Activated naive CD8-positive, alpha-beta T cell (primary cell): Measurements from ENCODE around the gene LOXL1.

Experiments
- H3K27ac Mint-ChIP-seq: one replicate; pipeline ENCODE4 v1.8.0; 2021; ENCODE audit warnings: mixed read lengths
- H3K27me3 Mint-ChIP-seq: one replicate; pipeline ENCODE4 v1.8.0; 2021; ENCODE audit warnings: mixed read lengths
- H3K36me3 Mint-ChIP-seq: one replicate; pipeline ENCODE4 v1.8.0; 2021; ENCODE audit warnings: mixed read lengths
- H3K4me1 Mint-ChIP-seq: one replicate; pipeline ENCODE4 v1.8.0; 2021; ENCODE audit warnings: low read depth, mixed read lengths
- H3K4me3 Mint-ChIP-seq: one replicate; pipeline ENCODE4 v1.8.0; 2021; ENCODE audit warnings: mild to moderate bottlenecking, mixed read lengths
- H3K9me3 Mint-ChIP-seq: one replicate; pipeline ENCODE4 v1.8.0; 2021; ENCODE audit warnings: low read depth, mixed read lengths

LOXL1 gene

GRCh38 chr15:73926219-73927002 is at the start of gene LOXL1:
Gene LOXL1, plus strand, starts transcription at chr15:73926462. Its CDS starts 322 bp downstream, at chr15:73926784.
- Mint-ChIP-seq H3K27me3 (no peaks in the 10 kb centered on the region), H3K36me3 (no peaks in the 10 kb centered on the region), H3K4me1 (peaks cover 37% of the 10 kb centered on the region), H3K27ac (no peak within 1 kb of the TSS), H3K4me3 (peak within 1 kb of the TSS; percentile 72), H3K9me3 (no peaks in the 10 kb centered on the region)

- Mint-ChIP-seq H3K4me1 (no peaks in the 10 kb centered on the region), H3K27ac (no peak overlapping the region), H3K4me3 (no peak overlapping the region), H3K27me3 (peaks cover 13% of the 10 kb centered on the region), H3K9me3 (no peaks in the 10 kb centered on the region), H3K36me3 (no peaks in the 10 kb centered on the region)
These were observed 46.8 kb upstream of the LOXL1 start for GRCh38 chr15:73879426-73879825.

- H3K9me3 Mint-ChIP-seq: no peaks in the 10 kb centered on the region
- H3K36me3 Mint-ChIP-seq: no peaks in the 10 kb centered on the region
- H3K27ac Mint-ChIP-seq: no peak overlapping the region
- H3K27me3 Mint-ChIP-seq: peaks cover 10% of the 10 kb centered on the region
- no peaks in the 10 kb centered on the region for H3K4me1 Mint-ChIP-seq
- no peak overlapping the region for H3K4me3 Mint-ChIP-seq
These were observed 44.5 kb upstream of the LOXL1 start for GRCh38 chr15:73881579-73882320.

- Mint-ChIP-seq H3K36me3 (no peaks in the 10 kb centered on the region), H3K9me3 (no peaks in the 10 kb centered on the region), H3K4me1 (no peaks in the 10 kb centered on the region), H3K27me3 (peaks cover 10% of the 10 kb centered on the region), H3K27ac (no peak overlapping the region), H3K4me3 (no peak overlapping the region)
These were observed 43.4 kb upstream of the LOXL1 start for GRCh38 chr15:73882761-73883419.

GRCh38 chr15:73884159-73884558 is 42.1 kb upstream of the LOXL1 start:
- Mint-ChIP-seq H3K36me3 (no peaks in the 10 kb centered on the region), H3K4me1 (no peaks in the 10 kb centered on the region), H3K9me3 (no peaks in the 10 kb centered on the region), H3K27ac (no peak overlapping the region), H3K27me3 (peaks cover 10% of the 10 kb centered on the region), H3K4me3 (no peak overlapping the region)

GRCh38 chr15:73885954-73886700 is 40.1 kb upstream of the LOXL1 start:
- H3K4me1 Mint-ChIP-seq: no peaks in the 10 kb centered on the region
- H3K27ac Mint-ChIP-seq: no peak overlapping the region
- no peaks in the 10 kb centered on the region for H3K9me3 Mint-ChIP-seq
- no peaks in the 10 kb centered on the region for H3K36me3 Mint-ChIP-seq
- no peak overlapping the region for H3K4me3 Mint-ChIP-seq
- peaks cover 10% of the 10 kb centered on the region for H3K27me3 Mint-ChIP-seq

- Mint-ChIP-seq H3K4me1 (no peaks in the 10 kb centered on the region), H3K27me3 (peaks cover 10% of the 10 kb centered on the region), H3K27ac (no peak overlapping the region), H3K4me3 (no peak overlapping the region), H3K36me3 (no peaks in the 10 kb centered on the region), H3K9me3 (no peaks in the 10 kb centered on the region)
These were observed 39.4 kb upstream of the LOXL1 start for GRCh38 chr15:73886717-73887345.

GRCh38 chr15:73887481-73887880 is 38.8 kb upstream of the LOXL1 start:
- H3K27ac Mint-ChIP-seq: no peak overlapping the region
- no peaks in the 10 kb centered on the region for H3K9me3 Mint-ChIP-seq
- H3K4me3 Mint-ChIP-seq: no peak overlapping the region
- H3K4me1 Mint-ChIP-seq: no peaks in the 10 kb centered on the region
- no peaks in the 10 kb centered on the region for H3K36me3 Mint-ChIP-seq
- peaks cover 7% of the 10 kb centered on the region for H3K27me3 Mint-ChIP-seq

GRCh38 chr15:73888224-73889041 is 37.8 kb upstream of the LOXL1 start:
- no peaks in the 10 kb centered on the region for H3K9me3 Mint-ChIP-seq
- peaks cover 6% of the 10 kb centered on the region for H3K27me3 Mint-ChIP-seq
- no peak overlapping the region for H3K27ac Mint-ChIP-seq
- H3K4me1 Mint-ChIP-seq: no peaks in the 10 kb centered on the region
- H3K36me3 Mint-ChIP-seq: peaks cover 4% of the 10 kb centered on the region
- H3K4me3 Mint-ChIP-seq: no peak overlapping the region

- H3K27ac Mint-ChIP-seq: no peak overlapping the region
- no peaks in the 10 kb centered on the region for H3K9me3 Mint-ChIP-seq
- no peaks in the 10 kb centered on the region for H3K4me1 Mint-ChIP-seq
- H3K4me3 Mint-ChIP-seq: no peak overlapping the region
- H3K36me3 Mint-ChIP-seq: peaks cover 4% of the 10 kb centered on the region
- H3K27me3 Mint-ChIP-seq: peaks cover 2% of the 10 kb centered on the region
These were observed 37.1 kb upstream of the LOXL1 start for GRCh38 chr15:73889053-73889761.

- no peak overlapping the region for H3K27ac Mint-ChIP-seq
- H3K4me3 Mint-ChIP-seq: no peak overlapping the region
- H3K4me1 Mint-ChIP-seq: no peaks in the 10 kb centered on the region
- H3K27me3 Mint-ChIP-seq: peaks cover 2% of the 10 kb centered on the region
- H3K9me3 Mint-ChIP-seq: no peaks in the 10 kb centered on the region
- H3K36me3 Mint-ChIP-seq: peaks cover 4% of the 10 kb centered on the region
These were observed 36.5 kb upstream of the LOXL1 start for GRCh38 chr15:73889762-73890124.

- no peak overlapping the region for H3K4me3 Mint-ChIP-seq
- no peaks in the 10 kb centered on the region for H3K27me3 Mint-ChIP-seq
- no peaks in the 10 kb centered on the region for H3K9me3 Mint-ChIP-seq
- H3K4me1 Mint-ChIP-seq: no peaks in the 10 kb centered on the region
- no peak overlapping the region for H3K27ac Mint-ChIP-seq
- peaks cover 4% of the 10 kb centered on the region for H3K36me3 Mint-ChIP-seq
These were observed 34.6 kb upstream of the LOXL1 start for GRCh38 chr15:73891328-73892315.
